OCI-LY1 (cell line): ENCODE results near the gene YIF1A.

Experiments
- EZH2 ChIP-seq: fragments of 200-600 bp; sonication (generic), shearing (Covaris generic); IDR thresholded peaks from 2 replicates; pipeline ENCODE4 v1.8.0; 2017; ENCODE audit warnings: borderline replicate concordance, mixed run types, mild to moderate bottlenecking, antibody characterized with exemption, low read length, moderate library complexity, mixed read lengths
- TF ChIP-seq, protein P1 (sequence below): fragments of 200-600 bp; sonication (generic), shearing (Covaris generic); IDR thresholded peaks from 2 replicates; pipeline ENCODE4 v1.5.1; 2017; ENCODE audit warnings: mild to moderate bottlenecking, antibody characterized with exemption, low read length, moderate library complexity, mixed read lengths

- TF ChIP-seq, protein P1, sequence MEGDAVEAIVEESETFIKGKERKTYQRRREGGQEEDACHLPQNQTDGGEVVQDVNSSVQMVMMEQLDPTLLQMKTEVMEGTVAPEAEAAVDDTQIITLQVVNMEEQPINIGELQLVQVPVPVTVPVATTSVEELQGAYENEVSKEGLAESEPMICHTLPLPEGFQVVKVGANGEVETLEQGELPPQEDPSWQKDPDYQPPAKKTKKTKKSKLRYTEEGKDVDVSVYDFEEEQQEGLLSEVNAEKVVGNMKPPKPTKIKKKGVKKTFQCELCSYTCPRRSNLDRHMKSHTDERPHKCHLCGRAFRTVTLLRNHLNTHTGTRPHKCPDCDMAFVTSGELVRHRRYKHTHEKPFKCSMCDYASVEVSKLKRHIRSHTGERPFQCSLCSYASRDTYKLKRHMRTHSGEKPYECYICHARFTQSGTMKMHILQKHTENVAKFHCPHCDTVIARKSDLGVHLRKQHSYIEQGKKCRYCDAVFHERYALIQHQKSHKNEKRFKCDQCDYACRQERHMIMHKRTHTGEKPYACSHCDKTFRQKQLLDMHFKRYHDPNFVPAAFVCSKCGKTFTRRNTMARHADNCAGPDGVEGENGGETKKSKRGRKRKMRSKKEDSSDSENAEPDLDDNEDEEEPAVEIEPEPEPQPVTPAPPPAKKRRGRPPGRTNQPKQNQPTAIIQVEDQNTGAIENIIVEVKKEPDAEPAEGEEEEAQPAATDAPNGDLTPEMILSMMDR = no peak
- TF ChIP-seq EZH2 = no peak
These were observed 21.9 kb downstream of the YIF1A start for GRCh38 chr11:66267039-66267378.
